HepG2 (cell line): ENCODE data around the gene GSTM1. TPM values are rescaled to one million over a fixed set of nuclear protein-coding genes. Genes with fewer than 3 reads are reported as not detected.

Experiments
- AGO1 ChIP-seq: fragments of 200-400 bp; formaldehyde crosslinking; IDR thresholded peaks from 2 replicates; pipeline ENCODE4 v1.6.1; 2017; ENCODE audit warnings: mild to moderate bottlenecking, low read depth, low read length, moderate library complexity; ENCODE audit not compliant: poor library complexity, severe bottlenecking
- ARNT ChIP-seq: fragments of 450-650 bp; IDR thresholded peaks from 2 replicates; pipeline ENCODE4 v1.6.1; 2017
- IKZF1 ChIP-seq: fragments of 450-650 bp; IDR thresholded peaks from 2 replicates; pipeline ENCODE4 v1.7.1; 2016
- JARID2 ChIP-seq: sonication (generic); formaldehyde crosslinking; IDR thresholded peaks from 2 replicates; pipeline ENCODE4 v1.8.1; 2023; ENCODE audit warnings: missing genetic modification reagents, inconsistent platforms; ENCODE audit not compliant: insufficient replicate concordance
- NFE2 ChIP-seq: sonication (generic); formaldehyde crosslinking; IDR thresholded peaks from 2 replicates; pipeline ENCODE4 v1.4.0; 2020; ENCODE audit warnings: missing genetic modification reagents
- NKX3-1 ChIP-seq: sonication (generic); formaldehyde crosslinking; IDR thresholded peaks from 2 replicates; pipeline ENCODE4 v1.5.0; 2020; ENCODE audit warnings: missing genetic modification reagents
- PREB ChIP-seq: sonication (generic); formaldehyde crosslinking; IDR thresholded peaks from 2 replicates; pipeline ENCODE4 v1.4.0; 2020; ENCODE audit warnings: missing genetic modification reagents
- RFXANK ChIP-seq: IDR thresholded peaks from 2 replicates; pipeline ENCODE4 v1.6.1; 2016
- SRSF4 ChIP-seq: fragments of 200-400 bp; formaldehyde crosslinking; IDR thresholded peaks from one replicate; pipeline ENCODE4 v1.6.1; 2018; ENCODE audit warnings: mild to moderate bottlenecking, low read depth, low read length, moderate library complexity; ENCODE audit not compliant: poor library complexity, severe bottlenecking
- STAG1 ChIP-seq: sonication (generic); formaldehyde crosslinking; IDR thresholded peaks from 2 replicates; pipeline ENCODE4 v1.4.0; 2020; ENCODE audit warnings: missing genetic modification reagents
- THAP7 ChIP-seq: sonication (generic); formaldehyde crosslinking; IDR thresholded peaks from 2 replicates; pipeline ENCODE4 v1.8.1; 2023; ENCODE audit warnings: mild to moderate bottlenecking, missing genetic modification reagents
- TOPORS ChIP-seq: sonication (generic); formaldehyde crosslinking; IDR thresholded peaks from 2 replicates; pipeline ENCODE4 v1.8.0; 2023; ENCODE audit warnings: mild to moderate bottlenecking, missing genetic modification reagents
- ZFP36L1 ChIP-seq: sonication (generic); formaldehyde crosslinking; IDR thresholded peaks from 2 replicates; pipeline ENCODE4 v1.8.0; 2022; ENCODE audit warnings: mild to moderate bottlenecking, missing genetic modification reagents, moderate library complexity
- ZFX ChIP-seq: sonication (generic); formaldehyde crosslinking; IDR thresholded peaks from 2 replicates; pipeline ENCODE4 v1.4.0; 2020; ENCODE audit warnings: mild to moderate bottlenecking, low read depth, missing genetic modification reagents, moderate library complexity
- ZNF180 ChIP-seq: sonication (generic); formaldehyde crosslinking; IDR thresholded peaks from 2 replicates; pipeline ENCODE4 v1.4.0; 2020; ENCODE audit warnings: low read depth, missing genetic modification reagents, borderline replicate concordance
- ZNF251 ChIP-seq: sonication (generic); formaldehyde crosslinking; IDR thresholded peaks from 2 replicates; pipeline ENCODE4 v1.9.0; 2021; ENCODE audit warnings: mild to moderate bottlenecking, missing genetic modification reagents
- ZNF317 ChIP-seq: sonication (generic); formaldehyde crosslinking; IDR thresholded peaks from 2 replicates; pipeline ENCODE4 v1.5.0; 2020; ENCODE audit warnings: mild to moderate bottlenecking, missing genetic modification reagents
- ZNF44 ChIP-seq: sonication (generic); formaldehyde crosslinking; IDR thresholded peaks from 2 replicates; pipeline ENCODE4 v1.5.1; 2020; ENCODE audit warnings: mild to moderate bottlenecking, missing genetic modification reagents
- ZNF446 ChIP-seq: sonication (generic); formaldehyde crosslinking; IDR thresholded peaks from 2 replicates; pipeline ENCODE4 v1.5.0; 2020; ENCODE audit warnings: mild to moderate bottlenecking, missing genetic modification reagents
- ZNF549 ChIP-seq: sonication (generic); formaldehyde crosslinking; IDR thresholded peaks from 2 replicates; pipeline ENCODE4 v1.5.0; 2020; ENCODE audit warnings: missing genetic modification reagents
- ZNF572 ChIP-seq: sonication (generic); formaldehyde crosslinking; IDR thresholded peaks from 2 replicates; pipeline ENCODE4 v1.5.1; 2020; ENCODE audit warnings: mild to moderate bottlenecking, missing genetic modification reagents
- ZNF674 ChIP-seq: sonication (generic); formaldehyde crosslinking; IDR thresholded peaks from 2 replicates; pipeline ENCODE4 v1.5.0; 2020; ENCODE audit warnings: low read depth, mild to moderate bottlenecking, missing genetic modification reagents
- ZNF878 ChIP-seq: sonication (generic); formaldehyde crosslinking; IDR thresholded peaks from 2 replicates; pipeline ENCODE4 v1.8.1; 2023; ENCODE audit warnings: mild to moderate bottlenecking, missing genetic modification reagents, moderate library complexity
- ZSCAN20 ChIP-seq: sonication (generic); formaldehyde crosslinking; IDR thresholded peaks from 2 replicates; pipeline ENCODE4 v1.4.0; 2020; ENCODE audit warnings: missing genetic modification reagents, mild to moderate bottlenecking, borderline replicate concordance
- polyA plus RNA-seq, 8 experiments: library from polyadenylated mRNA; depleted of rRNA in 3 of 8; stranded (reverse) in 7 of 8; unstranded in 1 of 8; fragments of >200 nt; fragmentation: Illumina TruSeq in 4 of 8; extraction: Trizol in 4 of 8; gene quantifications; 2 replicates each; pipeline versions ENCODE4 v1.2.1 to v1.2.3, GENCODE V29; 2011 to 2016; ENCODE audit warnings: low read depth in 4 of 8, missing spikeins in 1 of 8, mixed read lengths in 1 of 8; ENCODE audit not compliant: insufficient read depth in 1 of 8
- total RNA-seq, 5 experiments: library from RNA; depleted of rRNA; stranded (reverse); fragments of >200 nt; fragmentation: Illumina TruSeq; extraction: Trizol; gene quantifications; 2 replicates each; pipeline ENCODE4 v1.2.3, GENCODE V29; 2016; ENCODE audit warnings: low read depth in 1 of 5
- TF ChIP-seq, protein P1 (sequence below), 2 experiments: sonication (generic) in 1 of 2; formaldehyde crosslinking in 1 of 2; IDR thresholded peaks; 2 replicates each; pipeline versions ENCODE4 v1.4.0 to v1.6.1; 2018 to 2020; ENCODE audit warnings: missing genetic modification reagents in 2 of 2, borderline replicate concordance in 1 of 2, low read depth in 1 of 2, mild to moderate bottlenecking in 1 of 2, missing biosample characterization in 1 of 2
- TF ChIP-seq, protein P2 (sequence below): sonication (generic); formaldehyde crosslinking; IDR thresholded peaks from 2 replicates; pipeline ENCODE4 v1.4.0; 2020; ENCODE audit warnings: missing genetic modification reagents

Gene GSTM1
- total and polyA plus RNA-seq, 2 of the 13 experiments (the other 11 are each of a cell fraction or from before 2014, with no cell fraction given) = 0.42 TPM; not detected in 1

GRCh38 chr1:109655615-109656519 is 31.8 kb upstream of the GSTM1 start, which contains the start of gene GSTM4 (continued):
- TF ChIP-seq IKZF1 = no peak
- no peak for TF ChIP-seq NKX3-1
- TF ChIP-seq ZFP36L1 (CRISPR knock-in tag) = no peak
- TF ChIP-seq JARID2 (CRISPR knock-in tag) = no peak
- peak; percentile 87 for TF ChIP-seq ZNF572 (CRISPR knock-in tag)
- TF ChIP-seq TOPORS (CRISPR knock-in tag) = no peak
- no peak for TF ChIP-seq STAG1
- TF ChIP-seq, protein P1, sequence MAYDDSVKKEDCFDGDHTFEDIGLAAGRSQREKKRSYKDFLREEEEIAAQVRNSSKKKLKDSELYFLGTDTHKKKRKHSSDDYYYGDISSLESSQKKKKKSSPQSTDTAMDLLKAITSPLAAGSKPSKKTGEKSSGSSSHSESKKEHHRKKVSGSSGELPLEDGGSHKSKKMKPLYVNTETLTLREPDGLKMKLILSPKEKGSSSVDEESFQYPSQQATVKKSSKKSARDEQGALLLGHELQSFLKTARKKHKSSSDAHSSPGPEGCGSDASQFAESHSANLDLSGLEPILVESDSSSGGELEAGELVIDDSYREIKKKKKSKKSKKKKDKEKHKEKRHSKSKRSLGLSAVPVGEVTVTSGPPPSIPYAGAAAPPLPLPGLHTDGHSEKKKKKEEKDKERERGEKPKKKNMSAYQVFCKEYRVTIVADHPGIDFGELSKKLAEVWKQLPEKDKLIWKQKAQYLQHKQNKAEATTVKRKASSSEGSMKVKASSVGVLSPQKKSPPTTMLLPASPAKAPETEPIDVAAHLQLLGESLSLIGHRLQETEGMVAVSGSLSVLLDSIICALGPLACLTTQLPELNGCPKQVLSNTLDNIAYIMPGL (CRISPR knock-in tag; IDR thresholded peaks at IDR 0.05; ENCODE audit: borderline replicate concordance in 1 of 2, low read depth in 1 of 2) = peak; percentile 89 to 91
- no peak for TF ChIP-seq ZNF251 (CRISPR knock-in tag)
- peak; percentile 92 for TF ChIP-seq ZFX (CRISPR knock-in tag)
- no peak for TF ChIP-seq RFXANK (CRISPR knock-in tag)
- peak; percentile 57 for TF ChIP-seq ZNF317 (CRISPR knock-in tag)
- TF ChIP-seq ZNF549 = no peak
- no peak for TF ChIP-seq ZNF674 (CRISPR knock-in tag)
- no peak for TF ChIP-seq ZSCAN20 (CRISPR knock-in tag)
- no peak for TF ChIP-seq SRSF4
- TF ChIP-seq ZNF44 (CRISPR knock-in tag) = no peak; the same call in 1 of the 2 replicates
- TF ChIP-seq ZNF446 (CRISPR knock-in tag) = no peak
- no peak for TF ChIP-seq AGO1
- TF ChIP-seq ZNF180 = no peak
- TF ChIP-seq, protein P2, sequence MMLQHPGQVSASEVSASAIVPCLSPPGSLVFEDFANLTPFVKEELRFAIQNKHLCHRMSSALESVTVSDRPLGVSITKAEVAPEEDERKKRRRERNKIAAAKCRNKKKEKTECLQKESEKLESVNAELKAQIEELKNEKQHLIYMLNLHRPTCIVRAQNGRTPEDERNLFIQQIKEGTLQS (CRISPR knock-in tag) = no peak
- no peak for TF ChIP-seq ZNF878 (CRISPR knock-in tag)
- TF ChIP-seq PREB (CRISPR knock-in tag) = no peak
- no peak for TF ChIP-seq ARNT
- no peak for TF ChIP-seq NFE2 (CRISPR knock-in tag)
- TF ChIP-seq THAP7 (CRISPR knock-in tag) = no peak
